Measurements from ENCODE around the gene VPS8.

GRCh38 chr3:184981071-184981470 lies 169.1 kb downstream of the VPS8 start:
- TF ChIP-seq POLR2A (IDR thresholded peaks at IDR 0.05; ENCODE audit: low read length) (no peak), GATA1 (IDR thresholded peaks at IDR 0.05; ENCODE audit: low read depth, low read length) (no peak)

Data from erythroblast (primary cell).